ENCODE measurements around the gene IGFLR1.

DNA sequence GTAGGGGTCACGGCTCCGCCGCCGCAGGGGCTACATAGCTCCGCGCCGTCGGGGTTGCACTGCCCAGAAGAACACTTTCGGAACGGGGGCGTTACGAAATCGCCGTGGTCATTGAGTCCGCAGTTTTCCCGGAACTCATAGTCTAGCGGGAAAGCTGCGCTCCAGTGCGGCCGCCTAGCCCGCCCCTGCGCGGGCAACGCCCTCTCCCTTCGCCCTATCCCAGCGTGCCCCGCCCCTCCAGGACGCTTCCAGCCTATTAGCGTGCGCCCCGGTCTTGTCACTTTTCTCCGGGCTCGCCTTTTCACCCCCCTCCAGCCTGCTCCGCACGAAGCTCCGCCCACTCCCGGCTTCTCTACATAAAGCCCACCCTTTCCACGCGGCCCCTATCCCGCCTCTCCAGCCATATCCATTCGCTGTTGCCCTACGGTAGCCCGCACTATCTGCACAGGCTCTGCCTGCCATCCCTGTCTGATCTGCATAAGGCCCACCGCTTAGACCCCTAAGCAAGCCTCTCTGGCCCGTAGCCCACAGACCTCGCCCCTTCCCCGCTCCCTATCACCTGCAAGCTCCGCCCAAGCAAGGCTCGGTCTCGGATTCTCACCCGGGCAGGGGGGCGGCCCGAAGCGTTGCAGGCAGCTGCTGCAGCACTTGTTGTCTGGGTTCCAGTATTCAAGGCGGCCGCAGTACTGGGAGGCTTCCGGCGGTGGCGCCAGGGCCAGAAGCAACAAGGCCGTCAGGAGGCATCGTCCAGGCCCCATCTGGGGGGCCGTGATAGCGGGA, 1.6 kb downstream of the IGFLR1 start:
- no peak for TF ChIP-seq FOXM1 (IDR thresholded peaks at IDR 0.05; ENCODE audit: borderline replicate concordance, low read depth)
- TF ChIP-seq TAF1 (IDR thresholded peaks at IDR 0.05; ENCODE audit: low read depth), result 0 out of 2 replicates have a peak, but pooled peaks have one; percentile 24
